ENCODE data around the gene MRPS33.

DNA sequence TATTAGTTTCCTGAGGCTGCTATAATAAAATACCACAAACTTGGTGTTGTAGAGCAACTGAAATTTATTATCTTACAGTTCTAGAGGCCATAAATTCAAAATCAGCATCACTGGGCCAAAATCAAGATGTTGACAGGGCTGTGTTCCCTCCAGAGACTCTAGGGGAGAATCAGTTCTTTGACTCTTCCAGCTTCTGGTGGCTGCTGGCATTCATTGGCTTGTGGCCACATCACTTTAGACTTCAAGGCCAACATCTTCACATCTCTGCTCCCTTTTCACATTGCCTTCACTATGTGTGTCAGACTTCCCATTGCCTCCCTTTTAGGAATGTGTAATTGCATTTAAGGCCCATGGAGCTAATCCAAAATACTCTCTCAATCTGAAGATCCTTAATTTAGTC lies 1.6 kb upstream of the MRPS33 start:
- TF ChIP-seq EZH2 (IDR thresholded peaks at IDR 0.05) (no peak), POLR2AphosphoS5 (IDR thresholded peaks at IDR 0.05; ENCODE audit: borderline replicate concordance, low read depth, low read length) (no peak), FOXP2 (optimal IDR thresholded peaks at IDR 0.05; ENCODE audit: control extremely low read depth, extremely low read length, insufficient read depth) (no peak)
